ENCODE results near the gene IFI30. TPM values are rescaled to one million over a fixed set of nuclear protein-coding genes. Genes with fewer than 3 reads are reported as not detected.
"Not testable (repeated sequence)": the region's sequence is repeated elsewhere in the genome, so short reads cannot be mapped to it uniquely, and the experiment has no call there.

IFI30 gene
- polyA plus RNA-seq, 12 donors = 0.09 to 4.5 (median 0.67) TPM; not detected in 5

- DNase-seq = no peak
These were observed 24.8 kb downstream of the IFI30 start for GRCh38 chr19:18198374-18198773.

GRCh38 chr19:18202397-18202777 lies 28.8 kb downstream of the IFI30 start:
- no peak for DNase-seq

- DNase-seq = peak; percentile 35
These were observed 29.3 kb downstream of the IFI30 start for GRCh38 chr19:18202778-18203407.

GRCh38 chr19:18203408-18203862 lies 29.8 kb downstream of the IFI30 start:
- DNase-seq = peak; percentile 30

- peak; percentile 100 for DNase-seq
These were observed 30.3 kb downstream of the IFI30 start, which contains the start of gene RAB3A for GRCh38 chr19:18203863-18204393. Gene RAB3A (minus strand): TSS chr19:18204042. CDS start chr19:18202740, 1,302 bp downstream.

- DNase-seq = peak; percentile 74
These were observed 31.0 kb downstream of the IFI30 start for GRCh38 chr19:18204394-18205199.

- peak; percentile 35 for DNase-seq
These were observed 31.7 kb downstream of the IFI30 start for GRCh38 chr19:18205200-18205892.

GRCh38 chr19:18206018-18206417 lies 32.4 kb downstream of the IFI30 start:
- no peak for DNase-seq

- no peak for DNase-seq
These were observed 34.7 kb downstream of the IFI30 start for GRCh38 chr19:18208098-18208951.

- DNase-seq = not testable (repeated sequence)
These were observed 36.3 kb downstream of the IFI30 start for GRCh38 chr19:18209912-18210311.

GRCh38 chr19:18211683-18212082 lies 38.1 kb downstream of the IFI30 start:
- no peak for DNase-seq

- no peak for DNase-seq
These were observed 41.3 kb downstream of the IFI30 start for GRCh38 chr19:18214779-18215433.

GRCh38 chr19:18216789-18217188 lies 43.2 kb downstream of the IFI30 start:
- no peak for DNase-seq

GRCh38 chr19:18218159-18218558 lies 44.5 kb downstream of the IFI30 start:
- DNase-seq = no peak

- DNase-seq = no peak
These were observed 45.0 kb downstream of the IFI30 start for GRCh38 chr19:18218600-18218999.

- no peak for DNase-seq
These were observed 46.5 kb downstream of the IFI30 start for GRCh38 chr19:18219911-18220631.

GRCh38 chr19:18220632-18221275 lies 47.1 kb downstream of the IFI30 start:
- no peak for DNase-seq

- no peak for DNase-seq
These were observed 48.5 kb downstream of the IFI30 start for GRCh38 chr19:18221815-18222725.
